NK-92 (cell line): ENCODE results near the gene POLR3H.
"Not testable (repeated sequence)": the region's sequence is repeated elsewhere in the genome, so short reads cannot be mapped to it uniquely, and the experiment has no call there.

Source experiments
- DNase-seq: peaks from one replicate; lab custom pipeline; 2025; ENCODE audit not compliant: unreplicated experiment; lab: John Stamatoyannopoulos, UW

POLR3H gene

GRCh38 chr22:41565403-41566054 lies 21.3 kb upstream of the POLR3H start:
- DNase-seq: no peak

DNA sequence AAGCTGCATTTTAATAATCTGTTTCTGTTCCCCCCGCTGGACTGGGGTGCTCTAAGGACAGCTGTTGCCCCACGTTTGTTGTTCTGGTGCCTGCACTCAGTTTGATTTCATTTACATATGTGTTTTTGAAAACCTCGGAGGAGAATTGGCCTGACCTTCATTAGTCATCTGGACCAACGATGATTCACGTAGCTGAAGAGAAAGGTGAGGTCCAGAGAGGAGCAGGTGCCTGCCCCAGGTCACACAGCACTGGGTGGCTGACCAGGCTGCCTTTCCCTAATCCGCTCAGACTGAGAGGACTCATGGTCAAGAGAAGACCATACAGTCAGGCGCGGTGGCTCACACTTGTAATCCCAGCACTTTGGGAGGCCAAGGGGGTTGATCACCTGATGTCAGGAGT lies 20.3 kb upstream of the POLR3H start:
- DNase-seq: no peak

- no peak for DNase-seq
These were observed 18.9 kb upstream of the POLR3H start for GRCh38 chr22:41563051-41563711.

DNA sequence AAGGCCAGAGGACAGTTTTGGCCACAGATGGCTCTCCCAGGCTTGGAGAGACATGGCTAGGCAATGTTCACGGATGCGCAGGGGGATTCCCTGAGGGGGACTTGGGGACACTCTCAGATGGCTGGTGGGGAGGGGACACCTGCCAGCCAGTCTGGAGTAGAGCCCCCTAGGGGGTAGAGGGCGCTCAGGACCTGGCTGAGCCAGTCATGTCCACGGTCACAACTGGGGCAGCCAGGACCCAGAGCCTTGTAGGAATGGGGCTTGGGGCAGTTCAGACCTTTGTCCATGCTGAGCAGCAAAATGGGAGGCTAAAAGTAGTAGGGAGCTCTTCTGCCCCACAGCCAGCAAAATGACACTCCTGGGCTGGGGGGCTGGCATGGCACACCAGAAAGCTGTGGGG lies 18.2 kb upstream of the POLR3H start:
- no peak for DNase-seq

- no peak for DNase-seq
These were observed 17.5 kb upstream of the POLR3H start for GRCh38 chr22:41561788-41562187.

GRCh38 chr22:41561335-41561734 lies 17.1 kb upstream of the POLR3H start:
- no peak for DNase-seq

GRCh38 chr22:41560095-41560471 lies 15.8 kb upstream of the POLR3H start:
- no peak for DNase-seq

- DNase-seq: not testable (repeated sequence)
These were observed 14.0 kb upstream of the POLR3H start for GRCh38 chr22:41558241-41558630.

DNA sequence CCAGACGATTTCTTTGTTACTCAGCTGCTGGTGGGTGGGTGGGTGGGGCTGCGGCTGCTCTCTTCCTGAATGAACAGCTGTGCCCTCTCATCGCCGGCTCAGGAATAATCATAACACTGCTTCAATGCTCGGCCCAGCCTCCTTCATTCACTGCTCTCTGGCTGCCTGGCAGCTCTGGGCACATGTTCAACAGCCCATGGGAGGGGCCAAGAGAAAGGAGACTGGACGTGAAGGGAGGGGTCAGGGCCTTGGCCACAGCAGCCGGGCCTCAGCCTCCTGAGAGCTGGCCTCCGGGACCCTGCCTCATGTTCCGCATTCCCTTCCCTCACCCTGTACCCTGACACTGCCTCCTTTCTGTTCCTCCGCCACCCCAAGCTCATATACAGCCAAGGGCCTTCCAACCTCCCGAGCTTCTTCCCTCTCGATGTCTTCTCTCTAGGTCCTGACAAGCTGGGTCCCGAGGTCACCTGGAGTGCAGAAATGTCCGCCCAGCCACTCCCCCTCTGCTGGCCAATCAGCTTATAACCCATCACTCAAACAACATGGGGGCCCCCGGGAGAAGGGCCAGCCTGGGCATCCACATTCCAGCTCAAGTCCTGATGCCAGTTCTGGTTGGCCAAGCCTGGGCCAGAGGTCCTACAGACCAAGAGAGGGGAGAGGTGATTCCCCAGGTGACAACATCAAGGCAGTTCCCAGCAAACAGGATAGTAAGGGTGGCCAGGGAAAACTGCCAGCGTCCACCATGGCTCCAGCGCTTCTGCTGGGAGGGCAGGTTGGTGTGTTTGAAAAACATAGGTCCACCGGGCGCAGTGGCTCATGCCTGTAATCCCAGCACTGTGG lies 13.4 kb upstream of the POLR3H start:
- no peak for DNase-seq

DNA sequence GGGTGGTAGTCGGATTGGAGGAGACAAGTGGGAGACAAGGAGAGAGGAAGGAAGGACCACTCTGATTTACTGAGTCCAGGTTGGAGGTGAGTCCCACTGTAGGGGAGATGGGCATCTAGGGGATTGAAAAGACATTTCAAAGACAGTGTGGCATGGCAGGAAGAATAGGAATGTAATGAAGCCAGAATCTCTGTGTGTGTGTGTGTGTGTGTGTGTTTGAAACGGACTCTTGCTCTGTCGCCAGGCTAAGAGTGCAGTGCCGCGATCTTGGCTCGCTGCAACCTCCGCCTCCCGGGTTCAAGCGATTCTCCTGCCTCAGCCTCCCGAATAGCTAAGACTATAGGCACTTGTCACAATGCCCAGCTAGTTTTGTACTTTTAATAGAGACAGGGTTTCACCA lies 12.3 kb upstream of the POLR3H start:
- DNase-seq: no peak

DNA sequence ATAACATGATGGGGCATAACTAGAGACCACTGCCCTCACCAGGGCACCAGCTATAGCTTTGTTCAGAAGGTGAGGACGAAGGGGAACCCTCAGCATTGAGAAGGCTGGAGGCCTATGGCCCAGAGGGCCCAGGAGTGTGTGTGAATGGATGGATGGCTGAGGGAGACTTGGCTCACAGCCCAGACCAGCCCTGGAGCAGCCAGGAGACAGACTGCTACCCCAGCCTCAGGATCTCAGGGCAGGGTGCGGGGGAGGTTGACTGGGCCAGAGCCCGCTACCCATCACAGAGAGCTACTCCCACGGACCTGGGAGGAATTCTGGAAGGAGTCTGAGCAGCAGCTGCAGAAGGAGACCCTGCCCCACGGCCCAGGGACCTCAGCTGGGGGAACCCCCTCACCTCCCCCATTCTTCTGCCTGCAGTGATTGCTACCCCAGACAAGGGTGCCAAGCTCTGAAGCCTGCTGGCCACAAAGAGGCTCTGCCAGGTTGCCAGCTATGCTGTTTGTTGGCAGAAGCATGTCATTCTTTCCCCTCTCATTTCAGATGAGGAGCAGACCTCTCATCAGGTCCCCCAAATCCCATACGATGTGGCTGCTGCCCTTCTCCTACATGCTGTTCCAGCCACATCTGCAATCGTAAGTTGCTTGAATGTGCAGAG lies 11.2 kb upstream of the POLR3H start:
- no peak for DNase-seq

DNA sequence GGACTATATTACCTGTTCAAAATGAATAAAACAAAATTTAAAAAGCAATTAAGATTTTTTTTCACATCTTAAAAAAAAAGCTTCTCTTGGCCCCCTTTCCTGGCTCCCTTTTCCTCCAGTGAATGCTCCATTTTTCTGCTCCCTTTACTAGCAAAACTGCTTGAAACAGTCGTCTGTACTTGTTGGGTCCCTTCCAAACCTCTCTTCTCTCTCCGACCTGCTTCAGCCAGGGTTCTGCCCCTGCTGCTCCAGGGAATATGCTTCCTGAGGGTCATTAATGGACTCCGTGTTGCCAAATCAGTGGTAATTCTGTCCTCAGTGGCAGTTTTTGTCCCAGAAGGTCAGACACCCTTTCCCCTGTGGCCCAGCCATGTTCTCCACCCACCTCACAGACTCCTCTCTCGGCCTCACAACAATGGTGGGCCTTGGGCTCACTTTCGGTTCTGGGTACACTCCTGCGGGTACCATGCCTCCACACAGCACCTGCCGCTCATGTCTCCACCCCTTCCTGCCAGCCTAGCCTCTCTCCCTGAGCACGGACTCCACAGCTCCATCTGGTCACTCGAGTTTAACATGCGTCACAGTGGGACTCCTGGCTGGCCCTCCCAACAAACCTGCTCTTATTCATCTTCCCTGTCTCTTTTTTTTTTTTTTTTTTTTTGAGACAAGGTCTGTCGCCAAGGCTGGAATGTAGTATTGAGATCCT lies 7.8 kb upstream of the POLR3H start:
- DNase-seq: no peak

- no peak for DNase-seq
These were observed 6.8 kb upstream of the POLR3H start for GRCh38 chr22:41550952-41551491.

GRCh38 chr22:41548830-41549211 lies 4.6 kb upstream of the POLR3H start:
- DNase-seq: no peak

- DNase-seq: no peak
These were observed 604 bp upstream of the POLR3H start for GRCh38 chr22:41544671-41545476.

- no peak for DNase-seq
These were observed 2.0 kb downstream of the POLR3H start for GRCh38 chr22:41542224-41542623.

DNA sequence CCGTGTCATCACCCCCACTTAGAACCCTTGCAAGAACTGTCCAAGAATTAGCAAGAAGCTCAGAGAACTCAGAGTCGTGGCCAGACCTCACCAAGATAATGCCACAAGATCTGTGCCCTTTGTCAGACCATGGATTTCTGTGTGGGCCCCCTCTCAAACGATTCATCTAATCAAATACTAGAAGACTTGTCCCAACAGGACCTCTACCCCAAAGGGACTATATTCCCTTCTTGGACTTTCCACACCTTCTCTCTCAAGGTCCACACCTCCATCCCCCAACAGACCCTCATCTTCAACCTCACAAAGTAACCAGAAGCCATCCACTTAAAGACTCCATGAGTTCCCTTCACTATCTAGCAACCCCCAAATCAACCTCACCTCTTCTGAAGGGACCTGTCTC lies 2.8 kb downstream of the POLR3H start:
- DNase-seq: no peak

DNA sequence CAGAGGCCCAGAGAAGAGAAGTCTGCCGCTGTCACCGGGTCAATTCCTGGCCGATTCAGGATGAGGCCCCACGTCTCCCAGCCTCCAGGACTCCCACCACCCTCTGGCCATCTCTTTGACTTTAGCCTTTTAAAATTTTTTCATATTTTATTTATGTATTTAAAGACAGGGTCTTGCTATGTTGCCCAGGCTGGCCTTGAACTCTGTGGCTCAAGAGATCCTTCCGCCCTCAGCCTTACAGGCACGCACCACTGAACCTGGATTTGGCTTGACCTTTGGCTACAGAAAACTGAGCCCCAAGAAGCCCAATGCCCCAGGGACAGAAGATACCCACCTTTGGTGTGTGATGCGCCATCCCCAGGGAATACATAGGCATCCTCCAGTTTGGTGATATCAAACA lies 3.9 kb downstream of the POLR3H start:
- DNase-seq: no peak

DNA sequence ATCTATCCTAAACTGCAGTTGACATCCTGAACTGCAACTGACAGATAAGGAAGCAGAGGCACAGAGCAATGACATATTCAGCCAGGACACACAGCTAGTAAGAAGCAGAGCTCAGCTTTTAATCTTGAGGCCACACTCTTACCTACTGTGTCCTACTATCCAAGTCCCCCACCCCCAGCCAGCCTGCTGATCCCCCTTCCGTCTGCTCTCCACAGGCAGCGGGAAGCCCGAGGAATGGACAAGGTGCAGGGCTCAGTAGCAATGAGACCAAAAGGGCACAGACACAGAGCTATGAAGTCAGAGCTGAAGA lies 4.3 kb downstream of the POLR3H start:
- no peak for DNase-seq
